ENCODE data around the gene RADX. TPM values are rescaled to one million over a fixed set of nuclear protein-coding genes. Genes with fewer than 3 reads are reported as not detected.
A peak's percentile ranks its signal among the peaks of the same experiment; 100 is the strongest.

The RADX gene
- total and polyA plus RNA-seq, 2 donors: 1.2 to 7.6 TPM

DNA sequence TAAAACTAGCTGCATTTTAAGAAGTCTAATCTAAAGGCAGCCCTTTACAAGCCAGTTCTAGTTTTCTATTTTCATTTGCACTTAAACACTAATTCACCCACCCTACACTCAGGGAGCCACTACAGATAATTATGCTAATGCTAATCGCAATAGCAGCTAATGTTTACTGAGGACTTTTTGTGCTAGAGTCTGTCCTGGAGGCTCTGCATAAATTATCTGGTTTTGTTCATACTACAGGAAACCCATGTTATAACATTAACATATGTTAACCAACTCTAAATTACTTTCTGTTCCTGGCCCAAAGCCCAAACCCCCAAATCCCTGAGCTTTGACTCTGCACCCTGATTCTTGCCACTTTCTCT lies 480 bp upstream of the RADX start:
- Histone ChIP-seq H3K4me3 (ENCODE audit: low read length in 2 of 2) (peak overlapping the region; percentile 43 to 51), H3K27ac (ENCODE audit: low read depth in 1 of 2, low read length in 1 of 2) (no peak overlapping the region), H3K27me3 (ENCODE audit: control insufficient read depth in 2 of 2, insufficient read depth in 1 of 2, low read length in 1 of 2) (peaks cover 0 to 5% of the 10 kb centered on the region in 2 donors), H3K9me3 (ENCODE audit: control insufficient read depth in 2 of 2, insufficient read depth in 1 of 2, low read length in 1 of 2) (no peaks in the 10 kb centered on the region), H3K36me3 (ENCODE audit: control insufficient read depth in 2 of 2, insufficient read depth in 2 of 2, low read length in 1 of 2) (no peaks in the 10 kb centered on the region), H3K4me1 (ENCODE audit: control insufficient read depth in 2 of 2, insufficient read depth in 2 of 2, low read length in 2 of 2) (no peaks in the 10 kb centered on the region)
- no peak for DNase-seq (ENCODE audit: low read depth in 6 of 9, low spot score in 9 of 9)
- WGBS: 23% methylated on average over 1 of the region's 1 CpG

DNA sequence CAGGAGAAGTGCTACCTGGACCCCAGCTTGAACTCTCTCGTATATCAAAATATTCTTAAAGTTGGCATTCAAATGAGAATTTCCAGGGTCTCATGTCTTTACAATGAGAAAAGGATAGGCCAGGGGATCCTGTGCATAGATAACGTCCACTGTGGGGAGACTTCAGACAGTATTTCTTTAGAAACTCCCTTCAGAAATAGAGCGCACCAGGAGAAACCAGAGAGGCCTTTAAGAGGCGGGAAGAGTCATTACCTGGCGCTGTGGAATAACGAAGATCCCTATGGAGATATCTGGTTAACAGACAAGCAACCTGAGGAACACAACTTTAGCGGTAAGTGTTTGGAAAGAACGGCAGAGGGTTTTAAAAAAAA lies 600 bp downstream of the RADX start:
- Histone ChIP-seq H3K4me1 (ENCODE audit: control insufficient read depth in 2 of 2, insufficient read depth in 2 of 2, low read length in 2 of 2) (no peaks in the 10 kb centered on the region), H3K9me3 (ENCODE audit: control insufficient read depth in 2 of 2, insufficient read depth in 1 of 2, low read length in 1 of 2) (no peaks in the 10 kb centered on the region), H3K4me3 (ENCODE audit: low read length in 2 of 2) (peak overlapping the region; percentile 43 to 51), H3K27me3 (ENCODE audit: control insufficient read depth in 2 of 2, insufficient read depth in 1 of 2, low read length in 1 of 2) (peaks cover 0 to 5% of the 10 kb centered on the region in 2 donors), H3K36me3 (ENCODE audit: control insufficient read depth in 2 of 2, insufficient read depth in 2 of 2, low read length in 1 of 2) (no peaks in the 10 kb centered on the region), H3K27ac (ENCODE audit: low read depth in 1 of 2, low read length in 1 of 2) (no peak overlapping the region)
- DNase-seq (ENCODE audit: low read depth in 6 of 9, low spot score in 9 of 9): no peak
- WGBS: 3% methylated on average over 8 of the region's 8 CpGs

DNA sequence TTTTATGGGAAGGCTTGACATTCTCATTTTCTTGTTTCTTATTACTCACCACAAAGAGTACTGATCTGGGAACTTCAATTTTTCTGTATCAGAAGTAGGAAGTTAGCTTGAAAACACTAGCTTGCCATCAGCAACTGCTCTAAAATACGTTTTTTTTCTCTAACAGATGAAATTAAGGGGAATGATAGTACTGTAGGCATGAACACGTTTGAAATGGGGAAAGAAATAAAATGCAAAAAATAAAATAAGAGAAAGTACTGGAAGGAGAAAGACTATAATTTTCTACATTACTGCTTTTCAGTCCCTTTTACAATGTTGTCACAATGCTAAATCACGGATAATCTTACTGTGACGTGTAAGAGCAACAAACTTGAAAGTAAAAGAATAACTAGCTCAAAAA lies 1.5 kb downstream of the RADX start:
- peaks cover 0 to 5% of the 10 kb centered on the region in 2 donors for H3K27me3 ChIP-seq (ENCODE audit: control insufficient read depth in 2 of 2, insufficient read depth in 1 of 2, low read length in 1 of 2)
- H3K9me3 ChIP-seq (ENCODE audit: control insufficient read depth in 2 of 2, insufficient read depth in 1 of 2, low read length in 1 of 2): no peaks in the 10 kb centered on the region
- no peak for DNase-seq (ENCODE audit: low read depth in 6 of 9, low spot score in 9 of 9)
- 30% methylated on average over 4 of the region's 4 CpGs for WGBS
- no peak overlapping the region for H3K27ac ChIP-seq (ENCODE audit: low read depth in 1 of 2, low read length in 1 of 2)
- no peaks in the 10 kb centered on the region for H3K36me3 ChIP-seq (ENCODE audit: control insufficient read depth in 2 of 2, insufficient read depth in 2 of 2, low read length in 1 of 2)
- no peaks in the 10 kb centered on the region for H3K4me1 ChIP-seq (ENCODE audit: control insufficient read depth in 2 of 2, insufficient read depth in 2 of 2, low read length in 2 of 2)
- no peak overlapping the region for H3K4me3 ChIP-seq (ENCODE audit: low read length in 2 of 2)

DNA sequence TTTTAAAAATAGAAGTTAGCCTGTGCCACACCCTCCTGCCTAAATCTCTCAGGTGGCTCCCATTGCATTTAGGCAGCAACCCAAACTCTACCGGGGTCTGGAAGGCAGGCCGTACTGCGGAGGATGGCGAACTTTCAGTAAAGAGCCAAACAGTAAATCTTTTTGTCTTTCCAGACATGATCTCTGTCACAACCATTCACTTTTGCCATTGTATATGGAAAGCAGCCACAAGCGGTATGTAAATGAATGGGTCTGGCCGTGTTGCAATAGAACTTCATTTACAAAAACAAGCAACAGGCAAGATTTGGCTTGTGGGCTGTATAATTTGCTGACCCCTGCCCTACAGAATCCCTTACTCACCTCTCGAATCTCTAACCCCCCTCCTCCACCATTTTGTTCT lies 3.3 kb downstream of the RADX start:
- H3K27ac ChIP-seq (ENCODE audit: low read depth in 1 of 2, low read length in 1 of 2): no peak overlapping the region
- DNase-seq (ENCODE audit: low read depth in 6 of 9, low spot score in 9 of 9): no peak
- H3K27me3 ChIP-seq (ENCODE audit: control insufficient read depth in 2 of 2, insufficient read depth in 1 of 2, low read length in 1 of 2): peaks cover 0 to 5% of the 10 kb centered on the region in 2 donors
- H3K4me3 ChIP-seq (ENCODE audit: low read length in 2 of 2): no peak overlapping the region
- H3K9me3 ChIP-seq (ENCODE audit: control insufficient read depth in 2 of 2, insufficient read depth in 1 of 2, low read length in 1 of 2): no peaks in the 10 kb centered on the region
- H3K36me3 ChIP-seq (ENCODE audit: control insufficient read depth in 2 of 2, insufficient read depth in 2 of 2, low read length in 1 of 2): no peaks in the 10 kb centered on the region
- H3K4me1 ChIP-seq (ENCODE audit: control insufficient read depth in 2 of 2, insufficient read depth in 2 of 2, low read length in 2 of 2): no peaks in the 10 kb centered on the region
- WGBS: 90% methylated on average over 7 of the region's 7 CpGs

DNA sequence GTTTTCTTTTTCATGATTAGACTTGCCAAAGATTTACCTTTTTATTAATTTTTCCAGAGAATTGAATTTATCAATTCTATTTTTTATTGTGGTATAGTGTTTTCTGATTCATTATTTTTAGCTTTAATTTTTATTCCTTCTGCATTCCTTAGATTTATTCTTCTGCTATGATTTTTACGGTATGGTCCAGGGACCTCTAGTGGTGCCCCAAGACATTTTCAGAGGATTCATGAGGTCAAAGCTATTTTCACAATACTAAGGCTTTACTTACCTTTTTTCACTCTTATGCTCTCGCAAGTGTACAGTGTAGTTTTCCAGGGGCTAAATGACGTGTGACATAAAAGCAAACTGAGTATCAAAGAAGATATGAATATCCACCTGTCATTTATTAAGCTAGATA lies 8.0 kb downstream of the RADX start:
- Histone ChIP-seq H3K9me3 (ENCODE audit: control insufficient read depth in 2 of 2, insufficient read depth in 1 of 2, low read length in 1 of 2) (no peaks in the 10 kb centered on the region), H3K36me3 (ENCODE audit: control insufficient read depth in 2 of 2, insufficient read depth in 2 of 2, low read length in 1 of 2) (no peaks in the 10 kb centered on the region), H3K4me3 (ENCODE audit: low read length in 2 of 2) (no peak overlapping the region), H3K27me3 (ENCODE audit: control insufficient read depth in 2 of 2, insufficient read depth in 1 of 2, low read length in 1 of 2) (no peaks in the 10 kb centered on the region), H3K27ac (ENCODE audit: low read depth in 1 of 2, low read length in 1 of 2) (no peak overlapping the region), H3K4me1 (ENCODE audit: control insufficient read depth in 2 of 2, insufficient read depth in 2 of 2, low read length in 2 of 2) (no peaks in the 10 kb centered on the region)
- WGBS: 56% methylated on average over 3 of the region's 3 CpGs
- DNase-seq (ENCODE audit: low read depth in 6 of 9, low spot score in 9 of 9): no peak

DNA sequence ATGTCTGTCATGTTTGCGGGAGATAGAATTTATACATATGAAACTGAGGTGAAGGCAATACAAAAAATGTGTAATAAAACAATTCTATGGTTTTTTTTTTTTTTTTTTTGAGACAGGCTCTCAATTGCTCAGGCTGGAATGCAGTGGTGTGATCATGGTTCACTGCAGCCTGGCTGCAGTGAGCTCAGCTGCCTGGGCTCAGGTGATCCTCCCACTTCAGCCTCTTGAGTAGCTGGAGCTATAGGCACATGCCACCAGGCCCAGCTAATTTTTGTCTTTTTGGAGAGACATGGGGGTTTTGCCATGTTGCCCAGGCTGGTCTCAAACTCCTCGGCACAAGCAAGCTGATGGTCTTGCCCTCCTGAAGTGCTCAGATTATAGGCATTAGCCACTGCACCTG lies 10.1 kb downstream of the RADX start:
- no peaks in the 10 kb centered on the region for H3K9me3 ChIP-seq (ENCODE audit: control insufficient read depth in 2 of 2, insufficient read depth in 1 of 2, low read length in 1 of 2)
- no peak overlapping the region for H3K4me3 ChIP-seq (ENCODE audit: low read length in 2 of 2)
- no peak for DNase-seq (ENCODE audit: low read depth in 6 of 9, low spot score in 9 of 9)
- no peaks in the 10 kb centered on the region for H3K4me1 ChIP-seq (ENCODE audit: control insufficient read depth in 2 of 2, insufficient read depth in 2 of 2, low read length in 2 of 2)
- H3K27ac ChIP-seq (ENCODE audit: low read depth in 1 of 2, low read length in 1 of 2): no peak overlapping the region
- no peaks in the 10 kb centered on the region for H3K36me3 ChIP-seq (ENCODE audit: control insufficient read depth in 2 of 2, insufficient read depth in 2 of 2, low read length in 1 of 2)
- H3K27me3 ChIP-seq (ENCODE audit: control insufficient read depth in 2 of 2, insufficient read depth in 1 of 2, low read length in 1 of 2): no peaks in the 10 kb centered on the region
- WGBS: 99% methylated on average over 2 of the region's 2 CpGs

DNA sequence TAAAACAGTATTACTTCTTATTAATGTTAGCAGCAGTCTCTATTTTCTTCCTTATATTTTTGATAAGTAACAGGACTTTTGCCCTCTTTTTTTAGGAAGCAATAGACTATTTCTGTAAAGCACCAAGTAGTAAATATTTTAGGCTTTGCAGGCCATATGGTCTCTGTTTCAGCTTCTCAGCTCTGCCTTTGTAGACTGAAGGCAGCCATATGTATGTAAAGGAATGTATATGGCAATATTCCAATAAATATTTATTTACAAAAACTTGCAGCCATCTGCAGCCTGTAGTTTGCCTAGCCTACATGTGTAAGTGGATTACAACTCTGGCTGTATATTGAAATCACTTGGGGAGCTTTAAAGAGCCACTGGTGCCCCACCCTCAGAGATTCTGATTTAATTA lies 15.0 kb downstream of the RADX start:
- no peaks in the 10 kb centered on the region for H3K27me3 ChIP-seq (ENCODE audit: control insufficient read depth in 2 of 2, insufficient read depth in 1 of 2, low read length in 1 of 2)
- no peak for DNase-seq (ENCODE audit: low read depth in 6 of 9, low spot score in 9 of 9)
- no peak overlapping the region for H3K27ac ChIP-seq (ENCODE audit: low read depth in 1 of 2, low read length in 1 of 2)
- H3K36me3 ChIP-seq (ENCODE audit: control insufficient read depth in 2 of 2, insufficient read depth in 2 of 2, low read length in 1 of 2): no peaks in the 10 kb centered on the region
- H3K4me1 ChIP-seq (ENCODE audit: control insufficient read depth in 2 of 2, insufficient read depth in 2 of 2, low read length in 2 of 2): no peaks in the 10 kb centered on the region
- H3K4me3 ChIP-seq (ENCODE audit: low read length in 2 of 2): no peak overlapping the region
- no peaks in the 10 kb centered on the region for H3K9me3 ChIP-seq (ENCODE audit: control insufficient read depth in 2 of 2, insufficient read depth in 1 of 2, low read length in 1 of 2)

DNA sequence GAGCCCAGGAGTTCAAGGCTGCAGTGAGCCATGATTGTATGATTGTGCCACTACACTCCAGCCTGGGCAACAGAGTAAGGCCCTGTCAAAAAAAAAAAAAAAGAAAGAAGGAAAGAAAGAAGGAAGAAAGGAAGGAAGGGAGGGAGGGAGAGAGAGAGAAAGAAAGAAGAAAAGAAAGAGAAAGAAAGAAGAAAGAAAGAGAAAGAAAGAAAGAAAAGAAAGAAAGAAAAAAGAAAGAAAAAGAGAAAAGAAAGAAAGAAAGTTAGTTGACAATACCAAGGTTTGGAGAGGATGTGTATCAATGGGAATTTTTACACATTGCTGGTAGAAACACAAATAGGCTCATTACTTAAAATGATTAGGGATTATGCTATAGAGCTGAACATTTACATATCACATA lies 19.8 kb downstream of the RADX start:
- Histone ChIP-seq H3K4me1 (ENCODE audit: control insufficient read depth in 2 of 2, insufficient read depth in 2 of 2, low read length in 2 of 2) (no peaks in the 10 kb centered on the region), H3K9me3 (ENCODE audit: control insufficient read depth in 2 of 2, insufficient read depth in 1 of 2, low read length in 1 of 2) (no peaks in the 10 kb centered on the region), H3K36me3 (ENCODE audit: control insufficient read depth in 2 of 2, insufficient read depth in 2 of 2, low read length in 1 of 2) (no peaks in the 10 kb centered on the region), H3K27me3 (ENCODE audit: control insufficient read depth in 2 of 2, insufficient read depth in 1 of 2, low read length in 1 of 2) (no peaks in the 10 kb centered on the region), H3K4me3 (ENCODE audit: low read length in 2 of 2) (no peak overlapping the region), H3K27ac (ENCODE audit: low read depth in 1 of 2, low read length in 1 of 2) (no peak overlapping the region)
- no peak for DNase-seq (ENCODE audit: low read depth in 6 of 9, low spot score in 9 of 9)

DNA sequence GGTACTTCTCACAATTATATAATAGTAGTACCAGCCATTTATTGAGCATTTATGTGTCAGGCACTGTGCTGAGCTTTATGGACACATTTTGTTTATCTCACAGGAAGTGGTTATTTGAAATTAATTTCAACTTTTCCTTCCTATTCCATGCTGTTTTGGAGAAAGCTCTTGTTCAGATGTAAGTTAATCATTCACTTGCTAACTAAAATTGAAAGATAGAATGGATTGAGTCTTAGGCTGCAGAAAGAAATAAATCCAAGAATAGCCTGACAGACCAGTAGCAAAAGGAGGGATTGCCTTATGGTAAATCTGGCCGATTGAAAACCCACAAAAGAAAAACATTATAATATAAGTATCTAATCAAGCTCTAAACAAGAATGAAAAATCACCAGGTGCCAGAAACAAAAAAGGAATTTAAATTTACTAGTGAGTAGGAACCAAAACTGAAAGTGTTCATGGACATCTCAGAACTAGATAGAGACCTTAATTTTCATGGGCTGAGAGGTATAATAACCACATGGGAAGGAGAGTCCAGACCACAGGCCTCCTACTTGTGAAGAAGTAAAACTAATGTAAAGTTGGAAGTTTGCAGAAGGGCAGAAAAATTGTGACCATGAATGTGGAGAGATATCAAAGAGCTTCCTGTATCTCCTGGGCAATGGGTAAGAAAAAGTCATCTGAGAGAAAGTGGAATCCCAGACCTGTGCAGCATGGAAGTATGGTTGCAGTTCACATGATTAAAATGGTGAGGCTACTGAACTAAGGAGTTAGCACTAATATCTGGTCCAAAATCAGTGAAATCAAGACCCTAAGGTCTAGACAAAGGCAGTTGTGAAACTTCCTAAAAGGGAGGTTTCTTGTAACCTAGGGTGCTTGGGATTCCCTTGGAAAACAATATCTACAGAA lies 38.0 kb downstream of the RADX start:
- Histone ChIP-seq H3K27ac (ENCODE audit: low read depth in 1 of 2, low read length in 1 of 2) (no peak overlapping the region), H3K27me3 (ENCODE audit: control insufficient read depth in 2 of 2, insufficient read depth in 1 of 2, low read length in 1 of 2) (no peaks in the 10 kb centered on the region), H3K9me3 (ENCODE audit: control insufficient read depth in 2 of 2, insufficient read depth in 1 of 2, low read length in 1 of 2) (no peaks in the 10 kb centered on the region), H3K36me3 (ENCODE audit: control insufficient read depth in 2 of 2, insufficient read depth in 2 of 2, low read length in 1 of 2) (no peaks in the 10 kb centered on the region), H3K4me1 (ENCODE audit: control insufficient read depth in 2 of 2, insufficient read depth in 2 of 2, low read length in 2 of 2) (no peaks in the 10 kb centered on the region), H3K4me3 (ENCODE audit: low read length in 2 of 2) (no peak overlapping the region)
- 58% methylated on average over 1 of the region's 1 CpG for WGBS
- no peak for DNase-seq (ENCODE audit: low read depth in 6 of 9, low spot score in 9 of 9)

Measured in thymus (tissue), 11 donors.